HepG2 (cell line): ENCODE results near the gene RNF6. TPM values are rescaled to one million over a fixed set of nuclear protein-coding genes. Genes with fewer than 3 reads are reported as not detected.

Experiments
- ADNP ChIP-seq: sonication (generic); formaldehyde crosslinking; IDR thresholded peaks from 2 replicates; pipeline ENCODE4 v1.4.0; 2020; ENCODE audit warnings: missing genetic modification reagents
- DBP ChIP-seq: sonication (generic); formaldehyde crosslinking; IDR thresholded peaks from 2 replicates; pipeline ENCODE4 v1.4.0; 2020; ENCODE audit warnings: missing genetic modification reagents; ENCODE audit errors: not compliant biosample characterization
- ESRRA ChIP-seq: sonication (generic); formaldehyde crosslinking; IDR thresholded peaks from 2 replicates; pipeline ENCODE4 v1.5.1; 2020; ENCODE audit warnings: mild to moderate bottlenecking, low read depth, missing genetic modification reagents
- GPN1 ChIP-seq: sonication (generic); formaldehyde crosslinking; IDR thresholded peaks from 2 replicates; pipeline ENCODE4 v1.5.1; 2020; ENCODE audit warnings: missing genetic modification reagents, borderline replicate concordance
- KIAA2018 ChIP-seq: sonication (generic); formaldehyde crosslinking; IDR thresholded peaks from 2 replicates; pipeline ENCODE4 v1.5.0; 2020; ENCODE audit warnings: mild to moderate bottlenecking, missing genetic modification reagents, borderline replicate concordance
- MBD4 ChIP-seq: IDR thresholded peaks from 2 replicates; pipeline ENCODE4 v1.6.1; 2012; ENCODE audit warnings: low read length, inconsistent platforms, borderline replicate concordance
- RXRB ChIP-seq: IDR thresholded peaks from 2 replicates; pipeline ENCODE4 v1.6.1; 2016; ENCODE audit warnings: borderline replicate concordance, missing genetic modification reagents, missing compliant biosample characterization
- polyA plus RNA-seq, 8 experiments: library from polyadenylated mRNA; depleted of rRNA in 3 of 8; stranded (reverse) in 7 of 8; unstranded in 1 of 8; fragments of >200 nt; fragmentation: Illumina TruSeq in 4 of 8; extraction: Trizol in 4 of 8; gene quantifications; 2 replicates each; pipeline versions ENCODE4 v1.2.1 to v1.2.3, GENCODE V29; 2011 to 2016; ENCODE audit warnings: low read depth in 4 of 8, missing spikeins in 1 of 8, mixed read lengths in 1 of 8; ENCODE audit not compliant: insufficient read depth in 1 of 8
- total RNA-seq, 5 experiments: library from RNA; depleted of rRNA; stranded (reverse); fragments of >200 nt; fragmentation: Illumina TruSeq; extraction: Trizol; gene quantifications; 2 replicates each; pipeline ENCODE4 v1.2.3, GENCODE V29; 2016; ENCODE audit warnings: low read depth in 1 of 5
- TF ChIP-seq, protein P1 (sequence below): sonication (generic); formaldehyde crosslinking; IDR thresholded peaks from 2 replicates; pipeline ENCODE4 v1.8.1; 2023; ENCODE audit warnings: mild to moderate bottlenecking, missing genetic modification reagents
- TF ChIP-seq, protein P2 (sequence below): sonication (generic); formaldehyde crosslinking; IDR thresholded peaks from 2 replicates; pipeline ENCODE4 v1.5.0; 2020; ENCODE audit warnings: missing genetic modification reagents, mild to moderate bottlenecking, borderline replicate concordance
- TF ChIP-seq, protein P3 (sequence below): sonication (generic); formaldehyde crosslinking; IDR thresholded peaks from 2 replicates; pipeline ENCODE4 v1.4.0; 2020; ENCODE audit warnings: missing genetic modification reagents

The RNF6 gene
- total and polyA plus RNA-seq, 2 of the 13 experiments (the other 11 are each of a cell fraction or from before 2014, with no cell fraction given) = 14.6 to 36.8 TPM

- TF ChIP-seq KIAA2018 (CRISPR knock-in tag) = no peak
- TF ChIP-seq ADNP (CRISPR knock-in tag) = no peak
- TF ChIP-seq GPN1 (CRISPR knock-in tag) = no peak
- TF ChIP-seq MBD4 = no peak
- TF ChIP-seq, protein P1, sequence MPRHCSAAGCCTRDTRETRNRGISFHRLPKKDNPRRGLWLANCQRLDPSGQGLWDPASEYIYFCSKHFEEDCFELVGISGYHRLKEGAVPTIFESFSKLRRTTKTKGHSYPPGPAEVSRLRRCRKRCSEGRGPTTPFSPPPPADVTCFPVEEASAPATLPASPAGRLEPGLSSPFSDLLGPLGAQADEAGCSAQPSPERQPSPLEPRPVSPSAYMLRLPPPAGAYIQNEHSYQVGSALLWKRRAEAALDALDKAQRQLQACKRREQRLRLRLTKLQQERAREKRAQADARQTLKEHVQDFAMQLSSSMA (CRISPR knock-in tag) = no peak
- TF ChIP-seq, protein P2, sequence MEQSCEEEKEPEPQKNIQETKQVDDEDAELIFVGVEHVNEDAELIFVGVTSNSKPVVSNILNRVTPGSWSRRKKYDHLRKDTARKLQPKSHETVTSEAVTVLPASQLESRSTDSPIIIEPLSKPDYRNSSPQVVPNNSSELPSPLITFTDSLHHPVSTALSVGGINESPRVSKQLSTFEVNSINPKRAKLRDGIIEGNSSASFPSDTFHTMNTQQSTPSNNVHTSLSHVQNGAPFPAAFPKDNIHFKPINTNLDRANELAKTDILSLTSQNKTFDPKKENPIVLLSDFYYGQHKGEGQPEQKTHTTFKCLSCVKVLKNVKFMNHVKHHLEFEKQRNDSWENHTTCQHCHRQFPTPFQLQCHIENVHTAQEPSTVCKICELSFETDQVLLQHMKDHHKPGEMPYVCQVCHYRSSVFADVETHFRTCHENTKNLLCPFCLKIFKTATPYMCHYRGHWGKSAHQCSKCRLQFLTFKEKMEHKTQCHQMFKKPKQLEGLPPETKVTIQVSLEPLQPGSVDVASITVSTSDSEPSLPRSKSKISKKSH = peak; percentile 77; the same call in 1 of the 2 replicates
- no peak for TF ChIP-seq RXRB (CRISPR knock-in tag)
- TF ChIP-seq, protein P3, sequence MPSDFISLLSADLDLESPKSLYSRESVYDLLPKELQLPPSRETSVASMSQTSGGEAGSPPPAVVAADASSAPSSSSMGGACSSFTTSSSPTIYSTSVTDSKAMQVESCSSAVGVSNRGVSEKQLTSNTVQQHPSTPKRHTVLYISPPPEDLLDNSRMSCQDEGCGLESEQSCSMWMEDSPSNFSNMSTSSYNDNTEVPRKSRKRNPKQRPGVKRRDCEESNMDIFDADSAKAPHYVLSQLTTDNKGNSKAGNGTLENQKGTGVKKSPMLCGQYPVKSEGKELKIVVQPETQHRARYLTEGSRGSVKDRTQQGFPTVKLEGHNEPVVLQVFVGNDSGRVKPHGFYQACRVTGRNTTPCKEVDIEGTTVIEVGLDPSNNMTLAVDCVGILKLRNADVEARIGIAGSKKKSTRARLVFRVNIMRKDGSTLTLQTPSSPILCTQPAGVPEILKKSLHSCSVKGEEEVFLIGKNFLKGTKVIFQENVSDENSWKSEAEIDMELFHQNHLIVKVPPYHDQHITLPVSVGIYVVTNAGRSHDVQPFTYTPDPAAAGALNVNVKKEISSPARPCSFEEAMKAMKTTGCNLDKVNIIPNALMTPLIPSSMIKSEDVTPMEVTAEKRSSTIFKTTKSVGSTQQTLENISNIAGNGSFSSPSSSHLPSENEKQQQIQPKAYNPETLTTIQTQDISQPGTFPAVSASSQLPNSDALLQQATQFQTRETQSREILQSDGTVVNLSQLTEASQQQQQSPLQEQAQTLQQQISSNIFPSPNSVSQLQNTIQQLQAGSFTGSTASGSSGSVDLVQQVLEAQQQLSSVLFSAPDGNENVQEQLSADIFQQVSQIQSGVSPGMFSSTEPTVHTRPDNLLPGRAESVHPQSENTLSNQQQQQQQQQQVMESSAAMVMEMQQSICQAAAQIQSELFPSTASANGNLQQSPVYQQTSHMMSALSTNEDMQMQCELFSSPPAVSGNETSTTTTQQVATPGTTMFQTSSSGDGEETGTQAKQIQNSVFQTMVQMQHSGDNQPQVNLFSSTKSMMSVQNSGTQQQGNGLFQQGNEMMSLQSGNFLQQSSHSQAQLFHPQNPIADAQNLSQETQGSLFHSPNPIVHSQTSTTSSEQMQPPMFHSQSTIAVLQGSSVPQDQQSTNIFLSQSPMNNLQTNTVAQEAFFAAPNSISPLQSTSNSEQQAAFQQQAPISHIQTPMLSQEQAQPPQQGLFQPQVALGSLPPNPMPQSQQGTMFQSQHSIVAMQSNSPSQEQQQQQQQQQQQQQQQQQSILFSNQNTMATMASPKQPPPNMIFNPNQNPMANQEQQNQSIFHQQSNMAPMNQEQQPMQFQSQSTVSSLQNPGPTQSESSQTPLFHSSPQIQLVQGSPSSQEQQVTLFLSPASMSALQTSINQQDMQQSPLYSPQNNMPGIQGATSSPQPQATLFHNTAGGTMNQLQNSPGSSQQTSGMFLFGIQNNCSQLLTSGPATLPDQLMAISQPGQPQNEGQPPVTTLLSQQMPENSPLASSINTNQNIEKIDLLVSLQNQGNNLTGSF = no peak; the same call in 1 of the 2 replicates
- no peak for TF ChIP-seq ESRRA (CRISPR knock-in tag)
- TF ChIP-seq DBP (CRISPR knock-in tag) = no peak
Observed at GRCh38 chr13:26253787-26254582, 31.9 kb upstream of the RNF6 start, which contains the start of gene CDK8 (continued).
